ENCODE measurements around the gene MASTL.

- TF ChIP-seq POLR2A (IDR thresholded peaks at IDR 0.05; ENCODE audit: extremely low read depth, insufficient read length) (no peak), CTCF (IDR thresholded peaks at IDR 0.05; ENCODE audit: low read depth, low read length) (no peak), MAX (IDR thresholded peaks at IDR 0.05; ENCODE audit: low read depth, low read length) (no peak), MYC (IDR thresholded peaks at IDR 0.05; ENCODE audit: low read depth, low read length) (no peak)
Observed at GRCh38 chr10:27225642-27226257, 70.6 kb downstream of the MASTL start.
